T-helper 1 cell treated with Interleukin-12 subunit alpha and Interleukin-12 subunit beta and Interleukin-4 antibody, amounts not matched to agents 30 ng/mL and 1 ng/mL, for 36 hours (primary cell): ENCODE data around the gene NTRK1. TPM values are rescaled to one million over a fixed set of nuclear protein-coding genes. Genes with fewer than 3 reads are reported as not detected.

Experiments used
- intact Hi-C: fragments of 100-400 bp; cut with micrococcal nuclease; formaldehyde crosslinking; loops from one replicate; pipeline ENCODE4 v1.15.1; 2024
- total RNA-seq: library from RNA; stranded (reverse); gene quantifications from 2 replicates; pipeline ENCODE4 v1.2.3, GENCODE V29; 2022

NTRK1 gene
- total RNA-seq, 1 donor from 2014 or later, result 13.8 TPM

DNA sequence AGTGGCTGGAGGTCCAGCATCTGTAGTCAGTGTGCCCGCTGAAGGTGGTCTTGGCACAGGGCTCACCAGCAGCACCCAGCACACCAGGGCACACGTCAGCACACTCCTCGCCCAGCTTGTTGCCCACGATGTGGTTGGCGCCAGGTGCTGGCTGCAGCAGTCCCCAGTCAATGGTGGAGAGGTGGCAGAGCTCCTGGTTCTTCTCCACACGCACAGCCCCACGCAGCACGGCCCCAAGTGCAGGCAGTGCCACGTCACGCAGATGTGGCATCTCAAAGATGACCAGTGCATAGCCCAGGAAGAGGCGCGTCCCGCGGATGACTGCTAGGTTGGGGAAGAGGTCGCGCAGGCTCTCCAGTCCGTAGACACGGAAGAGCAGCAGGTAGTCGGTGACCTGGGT, 6.9 kb upstream of the NTRK1 start:
- intact Hi-C loops, result no loop called here

DNA sequence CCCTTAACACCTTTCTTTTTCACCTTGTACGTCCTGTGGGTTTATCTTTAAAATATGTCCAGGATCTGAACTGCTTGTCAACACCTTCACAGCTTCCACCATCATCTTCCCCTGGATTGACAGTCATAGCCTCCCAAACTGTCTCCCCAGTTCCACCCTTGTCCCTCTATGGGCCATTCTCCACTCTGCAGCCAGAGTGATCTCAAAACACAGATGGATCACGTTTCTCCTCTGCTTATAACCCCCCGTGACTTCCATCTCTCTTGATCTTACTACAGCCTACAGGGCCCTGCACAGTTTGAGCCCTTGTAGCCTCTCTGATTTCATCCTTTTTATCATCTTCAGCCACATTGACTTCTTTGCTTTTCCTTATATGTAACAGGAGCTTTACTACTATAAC, 6.0 kb upstream of the NTRK1 start:
- intact Hi-C loops, result no loop called here

DNA sequence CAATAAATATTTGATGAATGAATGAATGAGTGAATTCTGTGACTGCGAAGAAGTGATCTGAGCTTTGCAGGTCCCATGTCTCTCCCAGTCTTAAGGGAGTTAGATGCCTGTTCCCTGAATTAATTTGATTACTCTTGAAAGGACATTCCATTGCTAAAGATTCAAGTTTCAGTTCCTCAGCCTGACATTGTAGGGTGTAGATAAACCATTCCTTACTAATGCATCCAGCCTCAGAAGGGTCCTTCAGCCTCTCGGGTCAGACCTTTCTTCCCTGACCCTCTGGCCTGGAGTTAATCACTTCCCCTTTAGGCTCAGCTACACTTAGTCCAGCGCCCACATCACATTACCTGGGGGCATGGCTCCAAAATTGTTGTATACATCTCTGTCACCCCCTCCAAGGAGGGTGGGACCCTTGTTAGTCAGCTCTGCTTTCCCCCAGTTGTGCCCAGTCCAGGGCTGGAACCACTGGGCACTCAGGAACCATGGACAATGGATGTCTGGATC, 4.3 kb upstream of the NTRK1 start:
- intact Hi-C loops, result no loop called here

DNA sequence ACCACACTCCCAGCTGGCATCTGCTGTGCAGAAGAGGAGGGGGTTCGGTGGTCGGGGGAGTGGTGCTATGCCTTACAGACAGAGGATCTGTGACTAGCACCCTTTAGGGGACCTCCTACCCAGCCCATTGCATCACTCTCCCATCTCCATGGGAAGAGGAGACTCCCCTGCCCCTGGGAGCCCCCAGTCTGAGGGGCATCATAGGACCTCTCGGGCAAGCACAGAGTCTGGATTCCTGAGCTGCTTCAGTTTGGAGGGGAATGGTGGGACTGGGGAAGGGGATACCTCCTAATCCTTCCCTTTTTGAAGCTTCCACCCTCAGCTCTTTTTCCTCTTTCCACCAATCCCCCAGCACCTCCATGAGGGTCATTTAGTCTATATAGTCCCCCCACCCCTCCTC, 3.1 kb upstream of the NTRK1 start:
- intact Hi-C loops, result no loop called here

- intact Hi-C loops, result no loop called here
Measured at GRCh38 chr1:156858555-156858956, 2.1 kb upstream of the NTRK1 start.

- intact Hi-C loops, result no loop called here
Measured at GRCh38 chr1:156858959-156859522, 1.6 kb upstream of the NTRK1 start, which contains the start of gene INSRR. TSS of gene INSRR (minus strand) at chr1:156859117. CDS start at chr1:156858621, 496 bp downstream.

GRCh38 chr1:156859523-156860112, 1.0 kb upstream of the NTRK1 start:
- intact Hi-C loops, result loop anchor here (1.0 kb wide), 8 partner anchors 11 to 133 kb away; partner anchors contain the start of genes PRCC and SH2D2A

- intact Hi-C loops, result loop anchor here (1.0 kb wide), 8 partner anchors 12 to 134 kb away; partner anchors contain the start of genes PRCC and SH2D2A
Measured at GRCh38 chr1:156860113-156860627, 495 bp upstream of the NTRK1 start.

- intact Hi-C loops, result no loop called here
Measured at GRCh38 chr1:156862584-156862983, 1.9 kb downstream of the NTRK1 start.

DNA sequence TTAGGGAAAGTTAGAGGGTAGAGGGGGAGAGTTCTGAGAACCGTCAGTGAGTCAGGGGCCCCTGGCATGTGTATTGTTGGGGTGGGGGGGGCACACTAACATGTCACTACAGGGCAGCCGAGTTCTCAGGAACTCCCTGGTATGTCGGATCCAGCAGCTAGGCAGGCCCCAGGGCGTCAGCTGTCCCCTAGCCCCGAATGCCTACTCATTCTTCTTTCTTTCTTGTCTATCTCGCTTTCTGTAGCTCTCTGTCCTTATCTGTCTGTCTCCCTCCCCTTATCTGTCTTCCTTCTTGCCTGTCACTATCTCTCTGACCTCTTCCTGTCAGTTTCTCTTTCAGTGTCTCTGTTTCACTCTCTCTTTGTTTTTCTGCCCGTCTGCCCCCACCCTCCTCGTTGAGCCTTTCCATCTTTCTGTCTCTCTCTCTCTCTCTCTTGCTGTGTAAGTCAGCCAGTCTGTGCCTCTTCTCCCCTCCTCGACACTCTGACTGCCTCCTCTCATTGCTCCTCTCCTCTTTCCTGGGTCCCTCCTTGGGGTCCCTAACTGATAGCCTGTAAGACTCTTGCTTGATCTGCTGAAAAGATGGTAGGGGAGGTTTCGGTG, 2.4 kb downstream of the NTRK1 start:
- intact Hi-C loops, result no loop called here

DNA sequence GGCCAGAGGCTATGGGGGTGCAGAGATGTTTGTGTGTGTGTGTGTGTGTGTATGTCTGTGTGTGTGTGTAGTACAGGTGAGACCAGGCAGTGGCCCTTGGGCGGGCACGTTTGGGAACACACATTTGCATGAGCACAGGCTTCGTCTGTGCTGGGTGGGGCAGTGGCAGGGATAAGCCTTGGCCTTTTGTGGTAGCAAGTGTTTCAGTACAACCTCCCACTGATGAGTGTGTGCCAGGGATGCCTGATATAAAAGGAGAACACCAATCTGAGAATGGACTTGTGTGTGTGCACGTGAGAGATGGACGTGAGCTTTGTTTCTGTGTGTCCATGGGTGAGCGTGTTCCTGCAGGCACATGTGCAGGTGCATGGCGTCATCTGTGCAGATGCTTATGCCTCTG, 3.0 kb downstream of the NTRK1 start:
- intact Hi-C loops, result no loop called here

DNA sequence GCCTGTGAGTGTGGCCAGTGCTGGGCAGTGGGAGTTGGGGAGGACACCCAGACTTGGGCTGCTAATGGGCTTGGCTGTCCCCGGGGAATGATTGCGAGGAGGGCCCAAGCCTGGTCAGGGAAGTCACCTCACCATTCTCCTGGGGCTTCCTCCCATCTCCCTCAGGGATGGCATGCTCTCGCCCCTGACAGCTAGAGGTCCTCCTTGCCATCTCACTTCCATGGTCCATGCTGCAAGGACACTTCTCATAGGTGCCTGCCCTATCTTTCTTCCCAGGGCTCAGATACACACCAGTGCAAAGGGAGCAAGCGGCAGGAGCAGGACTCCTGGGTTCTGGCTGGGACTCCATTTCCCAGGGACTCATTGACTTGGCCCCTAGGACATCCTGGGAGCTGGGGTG, 4.1 kb downstream of the NTRK1 start:
- intact Hi-C loops, result no loop called here

DNA sequence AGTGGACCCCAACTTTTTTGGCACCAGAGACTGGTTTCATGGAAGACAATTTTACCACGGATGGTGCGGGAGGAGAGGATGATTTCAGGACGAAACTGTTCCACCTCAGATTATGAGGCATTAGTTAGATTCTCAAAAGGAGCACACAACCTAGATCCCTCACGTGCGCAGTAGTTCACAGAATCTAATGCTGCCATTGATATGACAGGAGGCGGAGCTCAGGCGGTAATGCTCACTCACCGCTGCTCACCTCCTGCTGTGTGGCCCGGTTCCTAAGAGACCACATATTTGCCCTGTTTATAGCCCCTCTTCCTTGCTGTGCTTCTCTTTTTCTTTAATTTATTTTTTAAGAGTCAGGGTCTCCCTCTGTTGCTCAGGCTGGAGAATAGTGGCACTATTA, 4.6 kb downstream of the NTRK1 start:
- intact Hi-C loops, result no loop called here

DNA sequence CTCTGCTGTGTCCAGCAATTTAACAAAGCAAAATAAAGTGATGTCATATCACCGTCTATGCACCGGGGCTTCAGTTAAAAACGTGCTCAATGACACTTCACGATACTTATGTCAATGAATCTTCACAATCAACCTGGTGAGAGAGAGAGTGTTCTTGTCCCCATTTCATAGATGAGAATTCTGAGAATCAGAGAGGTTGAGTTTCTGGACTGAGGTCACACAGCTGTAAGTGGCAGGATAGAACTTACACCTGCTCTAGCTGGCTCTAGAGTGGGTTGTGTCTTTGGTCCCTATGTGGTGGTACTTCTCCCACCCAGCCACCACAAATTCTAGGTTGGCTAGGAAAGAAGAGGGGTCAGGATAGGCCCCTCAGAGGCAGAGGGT, 5.2 kb downstream of the NTRK1 start:
- intact Hi-C loops, result no loop called here

DNA sequence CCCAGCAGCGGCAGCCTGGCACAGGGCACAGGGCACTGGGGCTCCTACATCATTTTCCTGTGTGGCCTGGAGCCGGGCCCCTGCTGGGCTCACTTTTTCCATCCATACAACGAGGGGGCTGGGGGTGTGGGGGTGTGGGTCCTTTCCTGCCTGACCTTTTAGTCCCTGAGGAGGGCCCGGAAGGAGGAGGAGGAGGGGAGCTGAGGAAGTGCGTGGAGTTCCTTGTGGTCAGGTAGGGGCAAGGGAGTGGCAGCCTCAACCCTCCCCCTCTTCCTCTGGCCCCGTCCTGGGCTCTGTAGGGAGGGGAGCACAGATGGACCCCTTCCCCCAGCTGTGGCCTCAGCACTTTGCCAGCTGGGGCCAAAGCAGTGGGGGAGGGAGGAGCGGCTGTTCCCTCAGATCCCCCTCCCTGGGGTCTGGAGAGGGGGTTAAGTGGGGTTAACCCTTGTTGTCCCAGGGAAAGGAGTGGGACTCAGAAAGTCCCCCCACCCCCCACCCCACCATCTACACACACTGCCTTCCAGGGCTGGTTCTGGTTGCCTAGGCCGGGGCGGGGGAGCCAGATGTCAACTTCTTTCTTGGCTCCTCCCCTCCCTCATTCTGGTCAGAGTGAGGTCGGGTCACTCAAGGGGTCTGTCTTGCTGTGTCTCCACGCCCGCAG, 5.7 kb downstream of the NTRK1 start:
- intact Hi-C loops, result no loop called here

DNA sequence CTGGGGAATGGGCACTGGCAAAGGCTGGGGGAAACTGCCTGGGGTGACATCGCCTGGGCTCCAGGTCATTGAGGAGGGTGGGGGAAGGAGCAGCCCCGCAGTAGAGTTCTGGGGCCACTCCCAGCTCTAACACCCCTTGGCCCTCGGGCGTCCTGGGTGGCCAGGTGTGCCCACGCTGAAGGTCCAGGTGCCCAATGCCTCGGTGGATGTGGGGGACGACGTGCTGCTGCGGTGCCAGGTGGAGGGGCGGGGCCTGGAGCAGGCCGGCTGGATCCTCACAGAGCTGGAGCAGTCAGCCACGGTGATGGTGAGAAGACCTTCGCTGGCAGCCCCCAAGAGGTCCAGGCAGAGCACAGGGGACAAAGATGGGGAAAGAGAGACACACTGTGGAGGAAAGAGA, 7.7 kb downstream of the NTRK1 start:
- intact Hi-C loops, result no loop called here

- intact Hi-C loops, result no loop called here
Measured at GRCh38 chr1:156869455-156869854, 8.8 kb downstream of the NTRK1 start.

DNA sequence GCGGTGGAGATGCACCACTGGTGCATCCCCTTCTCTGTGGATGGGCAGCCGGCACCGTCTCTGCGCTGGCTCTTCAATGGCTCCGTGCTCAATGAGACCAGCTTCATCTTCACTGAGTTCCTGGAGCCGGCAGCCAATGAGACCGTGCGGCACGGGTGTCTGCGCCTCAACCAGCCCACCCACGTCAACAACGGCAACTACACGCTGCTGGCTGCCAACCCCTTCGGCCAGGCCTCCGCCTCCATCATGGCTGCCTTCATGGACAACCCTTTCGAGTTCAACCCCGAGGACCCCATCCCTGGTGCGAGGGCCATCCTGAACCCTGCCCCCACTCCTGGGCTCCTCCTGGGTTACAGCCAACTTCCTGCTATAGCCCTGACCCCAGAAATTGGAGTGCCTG, 13.0 kb downstream of the NTRK1 start:
- intact Hi-C loops, result no loop called here

DNA sequence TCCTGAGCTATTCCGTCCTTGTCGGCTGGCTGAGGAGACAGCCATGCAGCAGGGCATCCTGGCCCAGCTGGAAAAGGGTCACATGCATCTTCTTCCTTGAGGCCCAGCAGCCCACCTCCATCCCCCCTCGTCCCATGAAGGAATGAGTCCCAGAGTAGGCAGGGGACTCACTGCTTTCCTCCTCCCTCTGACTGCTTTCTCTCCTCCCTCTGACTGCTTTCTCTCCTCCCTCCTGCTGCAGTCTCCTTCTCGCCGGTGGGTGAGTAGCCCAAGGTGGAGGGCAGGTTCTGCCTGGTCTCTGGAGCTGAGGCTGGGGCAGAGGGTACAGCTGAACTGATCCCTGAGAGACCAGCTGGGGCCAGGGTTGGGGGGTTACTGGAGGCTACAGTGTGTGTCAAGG, 13.5 kb downstream of the NTRK1 start:
- intact Hi-C loops, result no loop called here

- intact Hi-C loops, result no loop called here
Measured at GRCh38 chr1:156874572-156875340, 14.1 kb downstream of the NTRK1 start.

DNA sequence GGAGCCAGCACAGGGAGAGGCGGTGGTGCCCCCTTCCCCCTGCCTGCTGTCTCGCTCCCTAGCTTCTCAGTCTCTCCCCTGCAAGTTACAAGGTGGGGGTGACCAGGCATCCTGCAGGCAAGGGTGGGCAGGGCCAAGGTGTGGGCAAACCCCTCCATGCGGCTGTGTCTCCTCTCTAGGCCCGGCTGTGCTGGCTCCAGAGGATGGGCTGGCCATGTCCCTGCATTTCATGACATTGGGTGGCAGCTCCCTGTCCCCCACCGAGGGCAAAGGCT, 14.6 kb downstream of the NTRK1 start:
- intact Hi-C loops, result no loop called here

- intact Hi-C loops, result no loop called here
Measured at GRCh38 chr1:156876281-156876680, 15.6 kb downstream of the NTRK1 start.
